NCI-H2171 (cell line): ENCODE results near the gene UPF3A.
"Not testable (repeated sequence)": the region's sequence is repeated elsewhere in the genome, so short reads cannot be mapped to it uniquely, and the experiment has no call there.

Experiments used
- DNase-seq: peaks from one replicate; lab custom pipeline; 2025; lab: John Stamatoyannopoulos, UW

The UPF3A gene

GRCh38 chr13:114338959-114339358 lies 57.6 kb downstream of the UPF3A start:
- DNase-seq = no peak

DNA sequence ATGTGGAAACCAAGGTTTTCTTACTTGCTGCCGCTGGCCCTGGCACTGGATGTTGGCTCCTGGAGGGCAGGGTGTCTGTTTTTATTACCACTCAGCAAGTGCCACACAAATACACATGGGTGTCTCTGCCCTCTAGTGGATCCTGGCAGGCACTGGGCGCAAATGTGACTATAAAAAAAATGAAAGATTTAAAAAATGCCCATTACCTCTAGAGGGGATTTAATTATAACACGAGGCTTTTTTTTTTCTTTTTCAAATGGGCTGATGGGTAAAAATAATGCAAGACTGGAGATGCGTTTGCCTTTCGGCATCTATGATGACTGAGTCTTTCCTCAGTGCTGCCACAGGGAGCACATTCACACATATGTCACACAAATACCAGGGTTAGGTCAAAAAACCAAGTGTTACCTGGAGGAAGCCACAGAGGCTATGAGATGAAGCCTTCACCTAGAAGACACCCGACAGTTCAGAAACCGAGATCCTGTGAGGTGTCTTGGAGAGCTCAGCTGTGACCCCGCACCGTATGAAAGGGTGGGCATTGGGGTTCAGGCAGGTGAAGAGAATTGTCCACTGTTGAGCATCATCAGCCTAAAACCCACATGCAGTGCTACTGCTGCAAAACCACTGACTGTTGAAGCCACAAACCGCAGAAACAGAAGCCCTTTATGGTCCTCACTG lies 58.6 kb downstream of the UPF3A start:
- DNase-seq = peak; percentile 50

GRCh38 chr13:114341003-114341777 lies 59.8 kb downstream of the UPF3A start:
- DNase-seq = no peak

DNA sequence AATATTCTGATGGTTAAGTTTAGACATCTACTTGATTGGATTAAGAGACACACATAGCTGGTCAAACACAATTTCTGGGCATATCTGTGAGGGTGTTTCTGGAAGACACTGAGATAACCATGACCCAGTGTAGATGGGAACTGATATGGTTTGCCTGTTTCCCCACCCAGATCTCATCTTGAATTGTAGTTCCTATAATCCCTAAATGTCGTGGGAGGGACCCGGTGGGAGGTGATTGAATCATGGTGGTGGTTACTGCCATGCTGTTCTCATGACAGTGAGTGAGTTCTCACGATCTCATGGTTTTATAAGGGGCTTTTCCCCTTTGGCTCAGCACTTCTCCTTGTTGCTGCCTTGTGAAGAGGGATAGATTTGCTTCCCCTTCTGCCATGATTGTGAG lies 65.9 kb downstream of the UPF3A start:
- DNase-seq = not testable (repeated sequence)

DNA sequence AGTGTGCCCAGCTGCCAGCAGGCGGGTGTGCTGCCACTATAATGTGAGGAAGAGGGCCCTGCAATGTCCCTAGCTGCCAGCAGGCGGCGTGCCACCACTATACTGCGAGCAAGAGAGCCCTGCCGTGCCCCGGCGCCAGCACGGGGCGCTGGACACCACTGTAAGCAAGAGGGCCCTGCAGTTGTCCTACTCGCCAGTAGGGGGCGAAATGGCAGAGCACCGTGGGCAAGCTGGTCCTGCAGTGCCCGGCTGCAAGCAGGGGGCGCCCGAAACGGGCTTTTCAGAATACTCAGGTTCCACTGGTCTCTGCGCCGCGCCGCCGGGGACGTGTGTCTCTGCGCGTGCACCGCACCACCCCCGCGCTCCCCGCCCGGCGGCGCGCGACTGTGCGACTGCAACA lies 71.4 kb downstream of the UPF3A start:
- not testable (repeated sequence) for DNase-seq

DNA sequence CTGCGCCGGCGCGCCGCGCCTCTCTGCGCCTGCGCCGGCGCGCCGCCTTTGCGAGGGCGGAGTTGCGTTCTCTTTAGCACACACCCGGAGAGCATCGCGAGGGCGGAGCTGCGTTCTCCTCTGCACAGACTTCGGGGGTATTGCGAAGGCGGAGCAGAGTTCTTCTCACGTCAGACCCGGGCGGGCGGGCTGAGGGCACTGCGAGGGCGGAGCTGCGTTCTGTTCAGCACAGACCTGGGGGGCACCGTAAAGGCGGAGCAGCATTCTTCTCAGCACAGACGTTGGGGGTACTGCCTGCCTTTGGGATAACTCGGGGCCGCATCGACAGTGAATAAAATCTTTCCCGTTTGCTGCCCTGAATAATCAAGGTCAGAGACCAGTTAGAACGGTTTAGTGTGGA lies 72.0 kb downstream of the UPF3A start:
- not testable (repeated sequence) for DNase-seq
